Measurements from ENCODE around the gene TACO1. TPM values are rescaled to one million over a fixed set of nuclear protein-coding genes. Genes with fewer than 3 reads are reported as not detected.
A peak's percentile ranks its signal among the peaks of the same experiment; 100 is the strongest.

TACO1 gene
- total RNA-seq, 2 donors from 2014 or later, result 12.8 to 17.4 TPM

DNA sequence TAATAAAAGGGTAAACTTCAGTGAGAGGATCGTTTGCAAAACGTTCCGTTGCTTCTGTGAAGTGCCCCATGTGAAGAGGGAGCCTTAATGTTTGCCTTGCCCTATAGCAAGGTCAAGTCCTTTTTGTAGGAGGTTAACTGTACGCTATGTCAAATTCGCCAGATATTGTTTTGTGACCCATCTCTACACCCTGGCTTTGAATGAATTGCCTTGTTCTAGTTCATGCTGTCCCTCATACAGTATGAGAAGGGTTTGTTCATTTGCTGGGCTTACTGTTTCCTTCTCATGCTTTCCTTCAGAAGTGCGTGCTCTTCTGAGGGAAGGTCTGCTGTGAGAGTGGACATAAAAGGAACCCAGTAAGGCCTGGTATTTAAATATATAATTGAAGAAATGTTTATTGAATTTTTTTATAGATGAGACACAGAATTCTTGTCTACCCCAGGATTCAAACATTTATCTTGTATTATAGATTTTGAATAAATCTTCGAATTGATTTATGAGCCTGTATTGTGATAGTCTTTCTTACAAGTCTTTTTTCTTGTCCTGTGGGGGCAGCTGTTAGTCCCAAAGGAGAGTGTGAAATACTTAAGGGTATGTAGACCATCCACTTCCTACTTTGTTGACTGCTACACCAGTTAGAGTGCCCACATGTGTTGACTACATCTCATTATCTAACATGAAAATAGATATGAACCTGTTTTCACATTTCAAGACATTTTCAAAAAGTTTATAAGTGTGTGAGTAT lies 23.3 kb downstream of the TACO1 start:
- Histone ChIP-seq H3K36me3 (no peaks in the 10 kb centered on the region), H3K27ac (peak overlapping the region in 1 of 2 donors; percentile 27), H3K4me3 (peak overlapping the region; percentile 55 to 78), H3K4me1 (replicated peaks) (peaks cover 11% of the 10 kb centered on the region), H3K27me3 (replicated peaks; ENCODE audit: insufficient read depth) (no peaks in the 10 kb centered on the region), H3K9me3 (no peaks in the 10 kb centered on the region)
- WGBS, result 25% methylated on average over 7 of the region's 7 CpGs
- DNase-seq (ENCODE audit: low spot score), result no peak
- intact Hi-C loops (cut with DNase I), result loop anchor here (5.0 kb wide), 3 partner anchors 72 to 223 kb away; partner anchors contain the start of gene DCAF7
- TF ChIP-seq, protein P1, sequence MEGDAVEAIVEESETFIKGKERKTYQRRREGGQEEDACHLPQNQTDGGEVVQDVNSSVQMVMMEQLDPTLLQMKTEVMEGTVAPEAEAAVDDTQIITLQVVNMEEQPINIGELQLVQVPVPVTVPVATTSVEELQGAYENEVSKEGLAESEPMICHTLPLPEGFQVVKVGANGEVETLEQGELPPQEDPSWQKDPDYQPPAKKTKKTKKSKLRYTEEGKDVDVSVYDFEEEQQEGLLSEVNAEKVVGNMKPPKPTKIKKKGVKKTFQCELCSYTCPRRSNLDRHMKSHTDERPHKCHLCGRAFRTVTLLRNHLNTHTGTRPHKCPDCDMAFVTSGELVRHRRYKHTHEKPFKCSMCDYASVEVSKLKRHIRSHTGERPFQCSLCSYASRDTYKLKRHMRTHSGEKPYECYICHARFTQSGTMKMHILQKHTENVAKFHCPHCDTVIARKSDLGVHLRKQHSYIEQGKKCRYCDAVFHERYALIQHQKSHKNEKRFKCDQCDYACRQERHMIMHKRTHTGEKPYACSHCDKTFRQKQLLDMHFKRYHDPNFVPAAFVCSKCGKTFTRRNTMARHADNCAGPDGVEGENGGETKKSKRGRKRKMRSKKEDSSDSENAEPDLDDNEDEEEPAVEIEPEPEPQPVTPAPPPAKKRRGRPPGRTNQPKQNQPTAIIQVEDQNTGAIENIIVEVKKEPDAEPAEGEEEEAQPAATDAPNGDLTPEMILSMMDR (IDR thresholded peaks at IDR 0.05), result no peak
- TF ChIP-seq POLR2AphosphoS5 (IDR thresholded peaks at IDR 0.05) (no peak), POLR2A (IDR thresholded peaks at IDR 0.05) (no peak)

DNA sequence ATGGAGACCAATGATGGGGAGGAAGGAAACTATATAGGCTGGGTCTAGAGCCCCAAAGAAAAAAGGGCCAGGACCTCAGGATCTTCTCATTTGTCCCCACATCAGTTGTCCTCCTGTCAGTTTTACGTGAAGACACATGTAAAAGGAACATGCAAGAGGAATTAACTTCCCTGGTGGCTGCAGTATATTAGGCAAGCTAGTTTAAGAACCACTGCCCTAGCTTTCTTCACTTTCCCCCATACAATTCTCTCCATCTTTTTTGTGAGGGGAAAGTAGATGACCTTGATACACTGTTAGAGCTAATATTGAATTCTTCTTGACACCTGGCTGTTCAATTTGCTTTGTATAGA lies 23.8 kb downstream of the TACO1 start:
- H3K27me3 ChIP-seq (replicated peaks; ENCODE audit: insufficient read depth), result no peaks in the 10 kb centered on the region
- TF ChIP-seq, protein P1 (IDR thresholded peaks at IDR 0.05), result no peak
- TF ChIP-seq POLR2AphosphoS5 (IDR thresholded peaks at IDR 0.05), result no peak
- TF ChIP-seq POLR2A (IDR thresholded peaks at IDR 0.05), result no peak
- no peaks in the 10 kb centered on the region for H3K36me3 ChIP-seq
- no peak for DNase-seq (ENCODE audit: low spot score)
- H3K4me1 ChIP-seq (replicated peaks), result peaks cover 13% of the 10 kb centered on the region
- intact Hi-C loops (cut with DNase I), result loop anchor here (5.0 kb wide), 3 partner anchors 72 to 223 kb away; partner anchors contain the start of gene DCAF7
- H3K4me3 ChIP-seq, result no peak overlapping the region
- H3K9me3 ChIP-seq, result no peaks in the 10 kb centered on the region
- peak overlapping the region; percentile 27 to 34 for H3K27ac ChIP-seq
- WGBS, result 69% methylated on average over 1 of the region's 1 CpG

DNA sequence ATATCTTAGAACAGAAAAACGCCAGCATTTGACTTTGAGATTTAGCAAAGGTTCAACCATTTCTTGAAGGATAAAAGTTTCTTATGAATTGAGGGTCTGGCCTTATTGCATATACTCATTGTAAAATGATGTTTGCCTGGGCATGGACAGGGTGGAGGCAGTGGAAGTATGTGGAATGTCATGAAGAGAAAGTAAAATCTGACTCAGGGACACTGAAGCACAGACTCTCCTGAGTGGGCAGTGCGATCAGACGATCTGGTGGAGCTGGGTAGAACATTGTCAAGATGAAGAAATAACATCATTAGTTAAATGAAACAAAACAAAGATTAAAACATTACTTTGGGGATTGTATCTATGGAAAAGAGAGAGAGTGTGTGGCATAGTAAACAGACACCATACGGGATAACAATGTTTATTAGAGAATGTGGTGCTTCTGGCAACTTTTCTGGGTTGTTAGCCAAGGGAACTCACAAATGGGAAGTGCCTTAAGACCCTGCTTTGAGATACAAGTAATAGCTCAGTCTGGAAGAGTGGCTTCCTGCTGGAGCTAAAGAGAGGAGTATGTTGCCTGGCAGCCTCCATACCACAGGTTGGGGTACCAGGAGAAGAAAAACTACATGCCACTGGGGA lies 26.0 kb downstream of the TACO1 start:
- no peak for TF ChIP-seq POLR2AphosphoS5 (IDR thresholded peaks at IDR 0.05)
- TF ChIP-seq POLR2A (IDR thresholded peaks at IDR 0.05), result no peak
- TF ChIP-seq, protein P1 (IDR thresholded peaks at IDR 0.05), result no peak
- WGBS, result 37% methylated on average over 4 of the region's 4 CpGs
- no peaks in the 10 kb centered on the region for H3K36me3 ChIP-seq
- peaks cover 18% of the 10 kb centered on the region for H3K4me1 ChIP-seq (replicated peaks)
- H3K4me3 ChIP-seq, result no peak overlapping the region
- H3K9me3 ChIP-seq, result no peaks in the 10 kb centered on the region
- H3K27me3 ChIP-seq (replicated peaks; ENCODE audit: insufficient read depth), result no peaks in the 10 kb centered on the region
- H3K27ac ChIP-seq, result peak overlapping the region in 1 of 2 donors; percentile 32
- no peak for DNase-seq (ENCODE audit: low spot score)
- intact Hi-C loops (cut with DNase I), result no loop called here

DNA sequence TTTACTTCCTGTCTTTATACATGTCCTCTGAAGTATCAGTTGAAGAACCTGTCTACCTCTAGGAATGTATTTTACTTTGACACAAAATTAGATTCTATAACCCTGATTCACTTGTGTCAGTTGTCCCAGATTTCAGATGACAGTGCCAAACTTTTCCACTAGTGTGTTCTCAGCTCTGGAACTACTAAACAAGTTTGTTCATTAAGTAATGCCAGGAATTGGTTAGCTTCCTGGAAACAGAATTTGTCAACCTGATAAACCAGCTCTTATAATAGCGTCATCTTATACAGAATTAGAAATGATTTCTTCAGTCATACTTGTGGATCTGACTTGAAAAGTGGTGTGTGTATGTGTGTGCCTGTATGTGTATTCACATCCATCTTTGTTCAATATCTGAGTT lies 28.9 kb downstream of the TACO1 start:
- no peaks in the 10 kb centered on the region for H3K36me3 ChIP-seq
- no peak for DNase-seq (ENCODE audit: low spot score)
- peaks cover 14% of the 10 kb centered on the region for H3K4me1 ChIP-seq (replicated peaks)
- peak; percentile 76 for TF ChIP-seq POLR2AphosphoS5 (IDR thresholded peaks at IDR 0.05)
- TF ChIP-seq, protein P1 (IDR thresholded peaks at IDR 0.05), result peak in 1 of 4 experiments; percentile 6
- TF ChIP-seq POLR2A (IDR thresholded peaks at IDR 0.05), result no peak
- 52% methylated on average over 1 of the region's 1 CpG for WGBS
- intact Hi-C loops (cut with DNase I), result no loop called here
- no peaks in the 10 kb centered on the region for H3K27me3 ChIP-seq (replicated peaks; ENCODE audit: insufficient read depth)
- H3K27ac ChIP-seq, result peak overlapping the region; percentile 5 to 59
- no peak overlapping the region for H3K4me3 ChIP-seq
- H3K9me3 ChIP-seq, result no peaks in the 10 kb centered on the region
